NT2/D1 (cell line): Measurements from ENCODE around the gene EVPLL.
"Not testable (repeated sequence)": the region's sequence is repeated elsewhere in the genome, so short reads cannot be mapped to it uniquely, and the experiment has no call there.

ENCODE experiments used
- DNase-seq: peaks from one replicate; pipeline ENCODE4 v3.0.0-alpha.2; 2011; ENCODE audit warnings: low read depth, low spot score
- H3K27me3 ChIP-seq: 2 replicates; pipeline ENCODE4 v1.6.0; 2011; ENCODE audit warnings: mild to moderate bottlenecking; ENCODE audit not compliant: insufficient read length, insufficient read depth
- H3K36me3 ChIP-seq: 2 replicates; pipeline ENCODE4 v1.6.1; 2011; ENCODE audit warnings: mild to moderate bottlenecking, low read length, mixed read lengths; ENCODE audit not compliant: insufficient read depth, insufficient read length
- H3K4me1 ChIP-seq: 2 replicates; pipeline ENCODE4 v1.5.1; 2011; ENCODE audit not compliant: insufficient read depth, insufficient read length
- H3K4me3 ChIP-seq: 2 replicates; pipeline ENCODE4 v1.5.1; 2011; ENCODE audit warnings: low read depth; ENCODE audit not compliant: insufficient read length
- H3K9ac ChIP-seq: 2 replicates; pipeline ENCODE4 v1.6.0; 2011; ENCODE audit warnings: low read depth; ENCODE audit not compliant: insufficient read length
- H3K9me3 ChIP-seq: 2 replicates; pipeline ENCODE4 v1.5.1; 2011; ENCODE audit warnings: mild to moderate bottlenecking, low read length; ENCODE audit not compliant: insufficient read depth
- SUZ12 ChIP-seq: IDR thresholded peaks from 2 replicates; pipeline ENCODE4 v1.6.1; 2011; ENCODE audit not compliant: insufficient read length, insufficient read depth; ENCODE audit errors: extremely low read depth
- YY1 ChIP-seq: IDR thresholded peaks from 2 replicates; pipeline ENCODE4 v1.6.1; 2011; ENCODE audit not compliant: insufficient read length, insufficient read depth
- ZNF274 ChIP-seq: IDR thresholded peaks from 2 replicates; pipeline ENCODE4 v1.6.1; 2011; ENCODE audit warnings: mild to moderate bottlenecking, low read depth, low read length

EVPLL gene

GRCh38 chr17:18380471-18381157, 3.0 kb downstream of the EVPLL start:
- Histone ChIP-seq H3K9ac (no peak overlapping the region), H3K27me3 (no peaks in the 10 kb centered on the region), H3K36me3 (no peaks in the 10 kb centered on the region), H3K4me3 (no peak overlapping the region), H3K4me1 (peaks cover 5% of the 10 kb centered on the region), H3K9me3 (no peaks in the 10 kb centered on the region)
- no peak for TF ChIP-seq YY1
- no peak for DNase-seq

GRCh38 chr17:18381158-18381952, 3.8 kb downstream of the EVPLL start:
- no peak overlapping the region for H3K4me3 ChIP-seq
- TF ChIP-seq ZNF274 (no peak), YY1 (no peak), SUZ12 (no peak)
- H3K9ac ChIP-seq, result no peak overlapping the region
- no peak for DNase-seq
- no peaks in the 10 kb centered on the region for H3K36me3 ChIP-seq
- H3K27me3 ChIP-seq, result no peaks in the 10 kb centered on the region
- peaks cover 5% of the 10 kb centered on the region for H3K4me1 ChIP-seq
- H3K9me3 ChIP-seq, result no peaks in the 10 kb centered on the region

- Histone ChIP-seq H3K36me3 (no peaks in the 10 kb centered on the region), H3K9me3 (no peaks in the 10 kb centered on the region), H3K9ac (no peak overlapping the region), H3K4me1 (peaks cover 5% of the 10 kb centered on the region), H3K4me3 (no peak overlapping the region), H3K27me3 (no peaks in the 10 kb centered on the region)
- TF ChIP-seq ZNF274 (no peak), YY1 (no peak), SUZ12 (no peak)
- no peak for DNase-seq
These were observed 4.3 kb downstream of the EVPLL start for GRCh38 chr17:18381953-18382245.

- no peak for TF ChIP-seq YY1
- TF ChIP-seq ZNF274, result no peak
- no peaks in the 10 kb centered on the region for H3K36me3 ChIP-seq
- no peak for DNase-seq
- no peaks in the 10 kb centered on the region for H3K27me3 ChIP-seq
- H3K9me3 ChIP-seq, result no peaks in the 10 kb centered on the region
- H3K4me1 ChIP-seq, result peaks cover 5% of the 10 kb centered on the region
- no peak overlapping the region for H3K4me3 ChIP-seq
- no peak overlapping the region for H3K9ac ChIP-seq
These were observed 5.0 kb downstream of the EVPLL start for GRCh38 chr17:18382441-18383078.

- H3K27me3 ChIP-seq, DNase-seq, H3K9me3 ChIP-seq, H3K4me1 ChIP-seq, H3K36me3 ChIP-seq, H3K9ac ChIP-seq, H3K4me3 ChIP-seq: not testable (repeated sequence)
These were observed 5.5 kb downstream of the EVPLL start for GRCh38 chr17:18383079-18383481.

GRCh38 chr17:18384271-18384670, 6.7 kb downstream of the EVPLL start:
- H3K9ac ChIP-seq, H3K9me3 ChIP-seq, DNase-seq, H3K4me1 ChIP-seq, H3K27me3 ChIP-seq, H3K4me3 ChIP-seq, H3K36me3 ChIP-seq: not testable (repeated sequence)

- H3K9me3 ChIP-seq, DNase-seq, H3K4me1 ChIP-seq, H3K4me3 ChIP-seq, H3K27me3 ChIP-seq, H3K36me3 ChIP-seq, H3K9ac ChIP-seq: not testable (repeated sequence)
These were observed 10.0 kb downstream of the EVPLL start for GRCh38 chr17:18387583-18387982.

GRCh38 chr17:18388266-18388665, 10.7 kb downstream of the EVPLL start:
- H3K4me1 ChIP-seq, H3K9me3 ChIP-seq, H3K4me3 ChIP-seq, H3K36me3 ChIP-seq, DNase-seq, H3K9ac ChIP-seq, H3K27me3 ChIP-seq: not testable (repeated sequence)

GRCh38 chr17:18388728-18389127, 11.2 kb downstream of the EVPLL start:
- H3K4me1 ChIP-seq, DNase-seq, H3K4me3 ChIP-seq, H3K36me3 ChIP-seq, H3K27me3 ChIP-seq, H3K9me3 ChIP-seq, H3K9ac ChIP-seq: not testable (repeated sequence)

- not testable (repeated sequence) for H3K4me3 ChIP-seq, H3K9ac ChIP-seq, H3K4me1 ChIP-seq, DNase-seq, H3K27me3 ChIP-seq, H3K36me3 ChIP-seq, H3K9me3 ChIP-seq
These were observed 24.5 kb downstream of the EVPLL start for GRCh38 chr17:18401872-18402590.

- not testable (repeated sequence) for H3K9me3 ChIP-seq, H3K27me3 ChIP-seq, H3K4me1 ChIP-seq, DNase-seq, H3K36me3 ChIP-seq, H3K4me3 ChIP-seq, H3K9ac ChIP-seq
These were observed 25.6 kb downstream of the EVPLL start for GRCh38 chr17:18403166-18403565.
